DOHH2 (cell line): ENCODE results near the gene SPEM2.

Source experiments
- CTCF ChIP-seq: fragments of 200-600 bp; sonication (generic); IDR thresholded peaks from one replicate; pipeline ENCODE4 v1.5.1; 2014; ENCODE audit warnings: antibody characterized with exemption, mild to moderate bottlenecking, low read depth, low read length; ENCODE audit not compliant: poor library complexity, severe bottlenecking
- EZH2phosphoT487 ChIP-seq: fragments of 200-600 bp; sonication (generic); IDR thresholded peaks from 2 replicates; pipeline ENCODE4 v1.6.1; 2017; ENCODE audit warnings: borderline replicate concordance, mild to moderate bottlenecking, antibody characterized with exemption, low read length, moderate library complexity, mixed read lengths

- TF ChIP-seq CTCF = no peak
- no peak for TF ChIP-seq EZH2phosphoT487
Measured at GRCh38 chr17:7407082-7407481, 18.3 kb upstream of the SPEM2 start.
